ENCODE data around the gene GEMIN7. TPM values are rescaled to one million over a fixed set of nuclear protein-coding genes. Genes with fewer than 3 reads are reported as not detected.

Gene GEMIN7
- total and polyA plus RNA-seq, 4 donors, result 10.0 to 25.2 (median 19.4) TPM

DNA sequence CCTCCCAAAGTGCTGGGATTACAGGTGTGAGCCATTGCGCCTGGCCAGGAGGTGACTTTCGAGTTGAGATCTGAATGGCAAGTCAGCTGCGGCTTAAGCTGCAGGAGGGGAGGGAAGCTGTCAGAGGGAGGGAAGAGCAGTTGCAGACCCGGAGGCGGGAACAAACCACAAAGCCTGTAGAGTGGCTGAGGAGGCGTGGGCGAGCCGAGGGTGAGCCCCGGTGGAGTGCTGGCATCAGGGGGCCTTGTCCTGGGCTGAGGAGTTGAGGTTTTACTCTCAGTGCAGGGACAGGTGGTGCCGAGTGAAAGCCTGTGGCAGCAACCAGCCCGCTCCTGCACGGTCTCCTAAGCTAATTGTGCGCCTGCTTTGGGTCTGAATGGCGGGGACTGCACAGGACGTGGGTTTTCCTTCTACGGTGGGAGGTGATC, 38.1 kb downstream of the GEMIN7 start:
- Histone ChIP-seq H3K27ac (ENCODE audit: low read depth in 1 of 2, low read length in 2 of 2) (no peak overlapping the region), H3K4me3 (ENCODE audit: low read depth in 1 of 3, low read length in 3 of 3) (no peak overlapping the region), H3K4me1 (ENCODE audit: control insufficient read depth in 4 of 4, insufficient read depth in 4 of 4, low read length in 3 of 4) (peaks cover 3 to 17% (median 7%) of the 10 kb centered on the region in 4 donors), H3K9ac (ENCODE audit: low read depth in 1 of 2, low read length in 2 of 2) (no peak overlapping the region), H3K36me3 (ENCODE audit: control insufficient read depth in 4 of 4, insufficient read depth in 3 of 4, low read depth in 1 of 4, low read length in 3 of 4) (no peaks in the 10 kb centered on the region), H3K27me3 (ENCODE audit: control insufficient read depth in 4 of 4, insufficient read depth in 4 of 4, low read length in 3 of 4) (no peaks in the 10 kb centered on the region), H3K9me3 (ENCODE audit: control insufficient read depth in 4 of 4, low read length in 3 of 4) (no peaks in the 10 kb centered on the region)
- 72% methylated on average over 16 of the region's 16 CpGs for WGBS
- no peak for DNase-seq (ENCODE audit: low spot score)
- TF ChIP-seq, protein P1, sequence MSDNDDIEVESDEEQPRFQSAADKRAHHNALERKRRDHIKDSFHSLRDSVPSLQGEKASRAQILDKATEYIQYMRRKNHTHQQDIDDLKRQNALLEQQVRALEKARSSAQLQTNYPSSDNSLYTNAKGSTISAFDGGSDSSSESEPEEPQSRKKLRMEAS (IDR thresholded peaks at IDR 0.05), result no peak
- TF ChIP-seq SP1 (IDR thresholded peaks at IDR 0.05), result no peak
- no peak for TF ChIP-seq YY1 (IDR thresholded peaks at IDR 0.05)
- no peak for TF ChIP-seq RXRA (IDR thresholded peaks at IDR 0.05)
- TF ChIP-seq GABPA (IDR thresholded peaks at IDR 0.05 in 1 of 2, conservative IDR thresholded peaks at IDR 0.05 in 1 of 2), result no peak
- TF ChIP-seq JUND (IDR thresholded peaks at IDR 0.05), result no peak
- no peak for TF ChIP-seq RAD21 (IDR thresholded peaks at IDR 0.05)
- TF ChIP-seq, protein P2, sequence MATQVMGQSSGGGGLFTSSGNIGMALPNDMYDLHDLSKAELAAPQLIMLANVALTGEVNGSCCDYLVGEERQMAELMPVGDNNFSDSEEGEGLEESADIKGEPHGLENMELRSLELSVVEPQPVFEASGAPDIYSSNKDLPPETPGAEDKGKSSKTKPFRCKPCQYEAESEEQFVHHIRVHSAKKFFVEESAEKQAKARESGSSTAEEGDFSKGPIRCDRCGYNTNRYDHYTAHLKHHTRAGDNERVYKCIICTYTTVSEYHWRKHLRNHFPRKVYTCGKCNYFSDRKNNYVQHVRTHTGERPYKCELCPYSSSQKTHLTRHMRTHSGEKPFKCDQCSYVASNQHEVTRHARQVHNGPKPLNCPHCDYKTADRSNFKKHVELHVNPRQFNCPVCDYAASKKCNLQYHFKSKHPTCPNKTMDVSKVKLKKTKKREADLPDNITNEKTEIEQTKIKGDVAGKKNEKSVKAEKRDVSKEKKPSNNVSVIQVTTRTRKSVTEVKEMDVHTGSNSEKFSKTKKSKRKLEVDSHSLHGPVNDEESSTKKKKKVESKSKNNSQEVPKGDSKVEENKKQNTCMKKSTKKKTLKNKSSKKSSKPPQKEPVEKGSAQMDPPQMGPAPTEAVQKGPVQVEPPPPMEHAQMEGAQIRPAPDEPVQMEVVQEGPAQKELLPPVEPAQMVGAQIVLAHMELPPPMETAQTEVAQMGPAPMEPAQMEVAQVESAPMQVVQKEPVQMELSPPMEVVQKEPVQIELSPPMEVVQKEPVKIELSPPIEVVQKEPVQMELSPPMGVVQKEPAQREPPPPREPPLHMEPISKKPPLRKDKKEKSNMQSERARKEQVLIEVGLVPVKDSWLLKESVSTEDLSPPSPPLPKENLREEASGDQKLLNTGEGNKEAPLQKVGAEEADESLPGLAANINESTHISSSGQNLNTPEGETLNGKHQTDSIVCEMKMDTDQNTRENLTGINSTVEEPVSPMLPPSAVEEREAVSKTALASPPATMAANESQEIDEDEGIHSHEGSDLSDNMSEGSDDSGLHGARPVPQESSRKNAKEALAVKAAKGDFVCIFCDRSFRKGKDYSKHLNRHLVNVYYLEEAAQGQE (IDR thresholded peaks at IDR 0.05), result no peak
- no peak for TF ChIP-seq EGR1 (IDR thresholded peaks at IDR 0.05; ENCODE audit: low read depth in 2 of 2)
- no peak for TF ChIP-seq NR2F2 (IDR thresholded peaks at IDR 0.05)
- TF ChIP-seq TAF1 (conservative IDR thresholded peaks at IDR 0.05), result no peak
- TF ChIP-seq, protein P3, sequence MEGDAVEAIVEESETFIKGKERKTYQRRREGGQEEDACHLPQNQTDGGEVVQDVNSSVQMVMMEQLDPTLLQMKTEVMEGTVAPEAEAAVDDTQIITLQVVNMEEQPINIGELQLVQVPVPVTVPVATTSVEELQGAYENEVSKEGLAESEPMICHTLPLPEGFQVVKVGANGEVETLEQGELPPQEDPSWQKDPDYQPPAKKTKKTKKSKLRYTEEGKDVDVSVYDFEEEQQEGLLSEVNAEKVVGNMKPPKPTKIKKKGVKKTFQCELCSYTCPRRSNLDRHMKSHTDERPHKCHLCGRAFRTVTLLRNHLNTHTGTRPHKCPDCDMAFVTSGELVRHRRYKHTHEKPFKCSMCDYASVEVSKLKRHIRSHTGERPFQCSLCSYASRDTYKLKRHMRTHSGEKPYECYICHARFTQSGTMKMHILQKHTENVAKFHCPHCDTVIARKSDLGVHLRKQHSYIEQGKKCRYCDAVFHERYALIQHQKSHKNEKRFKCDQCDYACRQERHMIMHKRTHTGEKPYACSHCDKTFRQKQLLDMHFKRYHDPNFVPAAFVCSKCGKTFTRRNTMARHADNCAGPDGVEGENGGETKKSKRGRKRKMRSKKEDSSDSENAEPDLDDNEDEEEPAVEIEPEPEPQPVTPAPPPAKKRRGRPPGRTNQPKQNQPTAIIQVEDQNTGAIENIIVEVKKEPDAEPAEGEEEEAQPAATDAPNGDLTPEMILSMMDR (IDR thresholded peaks at IDR 0.05; ENCODE audit: low read depth, low read length, missing input control), result no peak
- TF ChIP-seq ATF3 (IDR thresholded peaks at IDR 0.05), result no peak
- no peak for TF ChIP-seq HNF4G (IDR thresholded peaks at IDR 0.05)
- no peak for TF ChIP-seq FOXA1 (IDR thresholded peaks at IDR 0.05)
- TF ChIP-seq, protein P4, sequence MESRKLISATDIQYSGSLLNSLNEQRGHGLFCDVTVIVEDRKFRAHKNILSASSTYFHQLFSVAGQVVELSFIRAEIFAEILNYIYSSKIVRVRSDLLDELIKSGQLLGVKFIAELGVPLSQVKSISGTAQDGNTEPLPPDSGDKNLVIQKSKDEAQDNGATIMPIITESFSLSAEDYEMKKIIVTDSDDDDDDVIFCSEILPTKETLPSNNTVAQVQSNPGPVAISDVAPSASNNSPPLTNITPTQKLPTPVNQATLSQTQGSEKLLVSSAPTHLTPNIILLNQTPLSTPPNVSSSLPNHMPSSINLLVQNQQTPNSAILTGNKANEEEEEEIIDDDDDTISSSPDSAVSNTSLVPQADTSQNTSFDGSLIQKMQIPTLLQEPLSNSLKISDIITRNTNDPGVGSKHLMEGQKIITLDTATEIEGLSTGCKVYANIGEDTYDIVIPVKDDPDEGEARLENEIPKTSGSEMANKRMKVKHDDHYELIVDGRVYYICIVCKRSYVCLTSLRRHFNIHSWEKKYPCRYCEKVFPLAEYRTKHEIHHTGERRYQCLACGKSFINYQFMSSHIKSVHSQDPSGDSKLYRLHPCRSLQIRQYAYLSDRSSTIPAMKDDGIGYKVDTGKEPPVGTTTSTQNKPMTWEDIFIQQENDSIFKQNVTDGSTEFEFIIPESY (IDR thresholded peaks at IDR 0.05), result no peak
- no peak for TF ChIP-seq FOXA2 (IDR thresholded peaks at IDR 0.05)
- TF ChIP-seq HNF4A (conservative IDR thresholded peaks at IDR 0.05), result no peak
